ENCODE measurements around the gene ABI3BP.
A peak's percentile ranks its signal among the peaks of the same experiment; 100 is the strongest.

ABI3BP gene

DNA sequence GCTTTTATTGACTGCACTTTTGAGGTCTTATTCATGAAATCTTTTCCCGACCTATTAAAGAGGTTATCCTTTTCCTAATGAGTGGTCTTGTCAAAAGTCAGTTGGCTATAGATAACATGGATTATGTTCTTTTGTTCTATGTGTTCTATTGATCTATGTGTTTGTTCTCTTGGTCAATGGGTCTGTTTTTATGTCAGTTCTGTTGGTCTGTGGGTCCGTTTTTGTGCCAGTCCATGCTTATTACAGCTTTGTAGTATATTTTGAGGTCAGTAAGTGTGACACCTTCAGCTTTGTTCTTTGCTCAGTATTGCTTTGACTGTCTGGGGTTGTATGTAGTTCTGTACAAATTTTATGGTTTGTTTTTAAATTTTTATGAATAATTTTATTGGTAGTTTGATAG lies 276.2 kb downstream of the ABI3BP start:
- no peak for FAIRE-seq

DNA sequence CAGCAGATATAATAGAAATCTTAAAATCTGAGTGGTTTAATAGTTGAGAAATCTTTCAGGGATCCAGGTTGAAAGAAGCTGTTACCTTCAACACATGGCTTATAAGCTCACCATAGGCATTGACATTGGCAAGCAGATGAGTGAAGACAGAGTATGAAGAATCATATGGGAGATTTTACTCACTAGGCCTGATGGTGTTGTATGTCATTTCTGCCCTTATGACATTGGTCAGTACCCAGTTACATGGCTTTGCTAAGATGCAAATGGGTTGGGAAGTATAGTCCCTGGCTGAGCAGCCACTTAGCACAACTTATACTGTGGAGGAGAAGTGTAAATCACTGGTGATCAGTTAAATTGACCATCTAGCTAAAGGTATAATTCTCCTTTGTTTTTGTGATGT lies 278.0 kb downstream of the ABI3BP start:
- no peak for FAIRE-seq

- no peak for FAIRE-seq
Observed at GRCh38 chr3:100710261-100710968, 282.8 kb downstream of the ABI3BP start.

GRCh38 chr3:100709842-100710260 lies 283.4 kb downstream of the ABI3BP start:
- no peak for FAIRE-seq

DNA sequence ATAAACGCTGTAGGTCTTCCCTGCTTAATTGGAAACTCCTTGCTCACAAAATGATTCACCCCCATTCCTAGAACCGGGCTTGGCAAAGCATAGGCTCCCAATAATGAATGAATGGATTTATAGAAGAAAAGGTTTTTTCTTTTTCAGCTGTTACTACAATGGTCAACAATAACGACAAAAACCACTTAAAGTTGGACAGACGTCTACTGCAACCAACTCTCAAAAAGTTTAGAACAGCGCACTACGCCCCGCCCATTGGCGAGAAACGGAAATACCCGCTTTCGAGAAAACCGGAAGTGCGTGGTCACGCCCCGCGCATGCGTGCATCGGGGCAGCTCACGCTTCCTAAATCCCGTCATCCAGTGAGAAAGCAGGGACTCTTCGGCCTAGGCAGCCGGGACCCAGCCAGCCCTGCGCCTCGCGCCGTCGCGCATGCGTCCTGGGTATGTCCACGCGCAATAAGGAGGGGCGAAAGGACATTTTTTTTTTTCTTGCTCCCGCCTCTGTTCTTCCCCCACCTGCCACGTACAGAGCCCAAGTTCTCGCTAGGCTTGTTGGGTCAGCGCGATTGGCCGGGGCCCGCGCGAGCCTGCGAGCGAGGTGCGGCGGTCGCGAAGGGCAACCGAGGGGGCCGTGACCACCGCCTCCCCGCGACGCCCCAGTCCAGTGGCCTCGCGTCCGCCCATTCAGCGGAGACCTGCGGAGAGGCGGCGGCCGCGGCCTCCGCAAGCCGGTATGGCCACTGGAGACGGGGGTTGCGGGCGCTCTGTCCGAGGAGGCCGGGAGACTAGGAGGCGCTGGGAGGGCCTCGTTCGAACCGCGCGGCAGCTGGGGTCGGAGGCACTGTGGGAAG lies 284.0 kb downstream of the ABI3BP start, which contains the start of gene TFG:
TSS of gene TFG (plus strand) at position 506 of the 853 bp plus-strand sequence. CDS start 4,192 bp downstream, outside the sequence.
- FAIRE-seq = peak; percentile 28

- FAIRE-seq = no peak
Observed at GRCh38 chr3:100708644-100708988, 284.6 kb downstream of the ABI3BP start.

DNA sequence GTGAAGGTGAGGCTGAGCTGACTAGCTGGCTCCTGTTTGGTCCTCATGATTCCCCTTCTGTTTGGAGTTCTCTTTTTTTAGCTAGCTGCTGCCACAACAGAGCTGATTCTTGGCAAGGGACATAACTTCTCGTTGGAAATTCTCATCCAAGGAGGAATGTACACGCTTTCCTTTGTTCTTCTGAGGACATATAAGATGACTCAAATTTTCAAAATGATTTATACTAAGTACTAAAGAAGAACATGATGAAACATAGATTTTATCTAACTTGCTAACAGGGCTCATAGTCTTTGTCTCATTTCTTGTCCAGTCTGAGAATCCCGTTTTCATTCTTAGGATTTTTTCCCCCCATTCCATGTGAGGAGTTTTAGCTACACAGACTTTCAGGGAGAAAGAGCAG lies 286.9 kb downstream of the ABI3BP start:
- FAIRE-seq = no peak

GRCh38 chr3:100703865-100704264 lies 289.4 kb downstream of the ABI3BP start:
- no peak for FAIRE-seq

GRCh38 chr3:100702980-100703345 lies 290.3 kb downstream of the ABI3BP start:
- no peak for FAIRE-seq

GRCh38 chr3:100702082-100702979 lies 290.9 kb downstream of the ABI3BP start:
- no peak for FAIRE-seq

GRCh38 chr3:100700708-100701107 lies 292.5 kb downstream of the ABI3BP start:
- no peak for FAIRE-seq

Measured in colon (tissue), 2 donors.